Renal cortex interstitium (tissue), 11 donors: ENCODE measurements around the gene MME. TPM values are rescaled to one million over a fixed set of nuclear protein-coding genes. Genes with fewer than 3 reads are reported as not detected.

Experiments used
- DNase-seq, 11 donors: peaks; one replicate each; pipeline ENCODE4 v3.0.0-alpha.2; 2013; ENCODE audit warnings: low read depth in 9 of 11, low spot score in 4 of 11; ENCODE audit errors: extremely low read depth in 1 of 11
- polyA plus RNA-seq, 3 donors: library from polyadenylated mRNA; unstranded; fragments of 120-200 nt; gene quantifications; one replicate each; pipeline ENCODE4 v1.2.1, GENCODE V29; 2013; ENCODE audit not compliant: insufficient read length in 3 of 3

Gene MME
- polyA plus RNA-seq, 3 donors: 376 to 427 (median 409) TPM

GRCh38 chr3:155173771-155174170 is 93.7 kb downstream of the MME start:
- no peak for DNase-seq

GRCh38 chr3:155178810-155179436 is 98.8 kb downstream of the MME start:
- no peak for DNase-seq

GRCh38 chr3:155179437-155179827 is 99.3 kb downstream of the MME start:
- DNase-seq: no peak

- no peak for DNase-seq
Observed at GRCh38 chr3:155179966-155180757, 100.0 kb downstream of the MME start.

- no peak for DNase-seq
Observed at GRCh38 chr3:155182467-155182866, 102.3 kb downstream of the MME start.

GRCh38 chr3:155184011-155184410 is 103.9 kb downstream of the MME start:
- no peak for DNase-seq

- DNase-seq: no peak
Observed at GRCh38 chr3:155185631-155186071, 105.5 kb downstream of the MME start.

- no peak for DNase-seq
Observed at GRCh38 chr3:155188031-155188430, 107.9 kb downstream of the MME start.

- no peak for DNase-seq
Observed at GRCh38 chr3:155189478-155189877, 109.4 kb downstream of the MME start.

- no peak for DNase-seq
Observed at GRCh38 chr3:155190691-155191090, 110.6 kb downstream of the MME start.

- no peak for DNase-seq
Observed at GRCh38 chr3:155192957-155193746, 113.0 kb downstream of the MME start.

GRCh38 chr3:155193868-155194267 is 113.7 kb downstream of the MME start:
- DNase-seq: no peak

GRCh38 chr3:155194973-155195957 is 115.1 kb downstream of the MME start:
- no peak for DNase-seq

GRCh38 chr3:155196131-155197021 is 116.3 kb downstream of the MME start:
- no peak for DNase-seq

GRCh38 chr3:155197786-155198185 is 117.7 kb downstream of the MME start:
- DNase-seq: no peak

GRCh38 chr3:155202626-155203025 is 122.5 kb downstream of the MME start:
- no peak for DNase-seq

- no peak for DNase-seq
Observed at GRCh38 chr3:155204851-155205250, 124.7 kb downstream of the MME start.
